ENCODE measurements around the gene SPSB4.

SPSB4 gene

DNA sequence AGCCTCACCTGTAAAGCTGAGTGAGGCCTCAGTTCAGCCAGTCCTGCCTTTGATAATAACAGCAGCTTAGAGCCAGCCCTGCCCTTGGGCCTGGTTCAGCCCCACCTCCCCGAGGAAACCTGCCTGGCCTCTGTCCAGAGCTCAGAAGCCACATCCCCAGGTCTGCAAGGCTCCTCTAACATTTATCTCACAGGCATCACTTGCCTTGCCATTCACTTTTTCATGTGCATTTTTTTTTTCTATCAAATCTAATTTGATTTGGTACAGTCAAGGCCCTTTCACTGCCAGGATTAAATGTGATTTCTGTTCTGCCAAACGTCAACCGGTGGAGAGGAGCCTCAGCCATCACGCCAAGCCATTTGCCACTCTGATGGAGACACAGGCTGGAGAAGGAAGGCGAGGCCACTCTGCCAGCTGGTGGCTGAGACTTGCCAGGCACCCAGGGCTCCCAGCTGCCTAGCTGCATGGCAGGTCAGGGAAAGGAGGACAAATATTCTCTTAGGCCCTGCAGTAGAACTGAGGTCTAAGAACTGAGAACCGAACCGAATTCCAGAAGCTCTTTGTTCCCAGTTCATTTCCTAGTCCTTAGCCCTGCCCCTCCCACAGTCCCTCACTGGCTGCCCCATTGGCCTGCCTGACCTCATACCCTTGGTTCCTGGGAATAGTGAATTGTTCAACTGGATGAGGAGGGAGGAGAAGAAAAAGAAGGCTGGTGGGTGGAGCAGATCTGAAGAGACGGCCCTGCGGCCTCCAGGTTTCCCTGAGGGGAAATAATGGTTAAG is 76.4 kb downstream of the SPSB4 start:
- CTCF ChIA-PET: interaction anchor here (1.2 to 1.4 kb wide), 3 partner anchors 8 to 16 kb away, joined by 3 to 5 read pairs (median 4); no protein-coding TSS in a partner anchor

GRCh38 chr3:141128126-141128777 is 77.1 kb downstream of the SPSB4 start:
- TF ChIP-seq CTCF (IDR thresholded peaks at IDR 0.05; ENCODE audit: control extremely low read depth, extremely low read depth, low read depth, missing control alignments): no peak
- CTCF ChIA-PET: interaction anchor here (1.2 to 1.4 kb wide), 2 partner anchors 9 to 13 kb away, joined by 4 to 5 read pairs; no protein-coding TSS in a partner anchor
- no peak for DNase-seq (ENCODE audit: extremely low spot score)
- POLR2A ChIA-PET: no interaction called here

More for the DNA sequence above, 76.4 kb downstream of the SPSB4 start:
- POLR2A ChIA-PET: no interaction called here
- TF ChIP-seq CTCF (IDR thresholded peaks at IDR 0.05; ENCODE audit: control extremely low read depth, extremely low read depth, low read depth, missing control alignments): no peak
- DNase-seq (ENCODE audit: extremely low spot score): no peak

GRCh38 chr3:141129049-141129448 is 77.9 kb downstream of the SPSB4 start:
- ChIA-PET POLR2A (no interaction called here), CTCF (interaction anchor here (1.2 to 1.4 kb wide), 2 partner anchors 10 to 13 kb away, joined by 4 to 5 read pairs; no protein-coding TSS in a partner anchor)
- DNase-seq (ENCODE audit: extremely low spot score): no peak
- no peak for TF ChIP-seq CTCF (IDR thresholded peaks at IDR 0.05; ENCODE audit: control extremely low read depth, extremely low read depth, low read depth, missing control alignments)

DNA sequence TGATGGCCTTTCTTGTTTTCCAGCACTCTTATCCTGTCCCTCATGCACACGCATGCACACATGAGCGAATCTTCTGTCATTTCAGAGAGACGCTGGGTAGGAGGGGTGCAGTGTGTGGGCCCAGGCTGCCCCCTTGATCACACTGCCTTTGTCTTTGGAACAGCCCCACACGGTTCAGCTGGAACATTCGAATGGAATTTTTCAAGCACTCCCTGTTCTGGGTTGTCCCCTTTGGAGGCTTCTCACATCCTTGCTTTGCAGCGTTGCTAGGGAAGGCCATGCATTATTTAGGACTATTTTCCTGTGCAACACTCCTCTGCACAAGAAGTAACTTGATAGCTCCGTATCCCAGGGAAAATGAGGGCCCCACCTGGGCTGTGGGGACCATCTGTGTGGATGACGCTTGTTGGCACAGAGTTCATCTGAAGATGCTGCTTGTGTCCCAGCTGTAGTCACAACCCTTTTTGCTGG is 78.4 kb downstream of the SPSB4 start:
- no peak for DNase-seq (ENCODE audit: extremely low spot score)
- TF ChIP-seq CTCF (IDR thresholded peaks at IDR 0.05; ENCODE audit: control extremely low read depth, extremely low read depth, low read depth, missing control alignments): no peak
- POLR2A ChIA-PET: no interaction called here
- CTCF ChIA-PET: no interaction called here

GRCh38 chr3:141143517-141143916 is 92.4 kb downstream of the SPSB4 start:
- no peak for TF ChIP-seq CTCF (IDR thresholded peaks at IDR 0.05; ENCODE audit: control extremely low read depth, extremely low read depth, low read depth, missing control alignments)
- POLR2A ChIA-PET: no interaction called here
- CTCF ChIA-PET: no interaction called here
- no peak for DNase-seq (ENCODE audit: extremely low spot score)

GRCh38 chr3:141146979-141147470 is 95.9 kb downstream of the SPSB4 start:
- no peak for TF ChIP-seq CTCF (IDR thresholded peaks at IDR 0.05; ENCODE audit: control extremely low read depth, extremely low read depth, low read depth, missing control alignments)
- ChIA-PET POLR2A (no interaction called here), CTCF (no interaction called here)
- DNase-seq (ENCODE audit: extremely low spot score): no peak

All from GM10248 (cell line).